ENCODE results near the gene CLEC10A.
"Not testable (repeated sequence)": the region's sequence is repeated elsewhere in the genome, so short reads cannot be mapped to it uniquely, and the experiment has no call there.

The CLEC10A gene

DNA sequence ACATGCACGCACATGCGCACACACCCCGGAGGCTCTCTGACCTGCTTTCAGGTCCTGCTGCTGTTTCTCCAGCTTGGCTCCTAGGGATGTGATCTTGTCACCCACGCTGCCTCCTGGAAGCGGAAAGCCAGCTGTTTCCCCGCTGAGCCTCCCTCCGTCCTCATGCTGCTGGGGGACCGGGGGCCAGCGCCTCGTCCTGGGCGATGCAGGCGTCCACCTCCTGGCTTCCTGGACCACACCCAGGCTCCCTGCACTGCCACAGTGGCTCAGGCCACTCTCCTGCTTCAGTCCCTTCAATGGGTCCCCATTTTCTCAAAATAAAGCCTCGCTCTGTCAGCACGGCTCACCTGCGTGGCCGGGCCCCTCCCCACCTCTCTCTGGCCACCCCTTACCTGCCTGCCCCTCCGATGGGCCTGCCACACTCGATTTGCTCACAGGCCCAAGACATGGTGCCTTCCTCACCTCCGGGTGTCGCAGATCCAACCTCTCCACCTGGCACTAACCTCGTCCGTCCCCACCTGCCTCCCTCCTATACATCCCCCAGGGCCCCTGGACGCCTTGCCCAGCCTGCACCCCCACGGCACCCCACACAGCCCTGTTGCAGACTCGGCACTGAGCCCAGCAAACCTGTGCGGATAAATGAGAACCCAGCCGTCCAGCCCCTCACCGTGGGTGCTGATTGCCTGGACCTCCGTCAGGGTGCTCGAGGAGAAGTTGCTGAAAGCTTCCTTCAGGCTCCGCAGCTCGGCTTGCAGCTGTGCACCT, 27.9 kb upstream of the CLEC10A start:
- DNase-seq, result no peak

DNA sequence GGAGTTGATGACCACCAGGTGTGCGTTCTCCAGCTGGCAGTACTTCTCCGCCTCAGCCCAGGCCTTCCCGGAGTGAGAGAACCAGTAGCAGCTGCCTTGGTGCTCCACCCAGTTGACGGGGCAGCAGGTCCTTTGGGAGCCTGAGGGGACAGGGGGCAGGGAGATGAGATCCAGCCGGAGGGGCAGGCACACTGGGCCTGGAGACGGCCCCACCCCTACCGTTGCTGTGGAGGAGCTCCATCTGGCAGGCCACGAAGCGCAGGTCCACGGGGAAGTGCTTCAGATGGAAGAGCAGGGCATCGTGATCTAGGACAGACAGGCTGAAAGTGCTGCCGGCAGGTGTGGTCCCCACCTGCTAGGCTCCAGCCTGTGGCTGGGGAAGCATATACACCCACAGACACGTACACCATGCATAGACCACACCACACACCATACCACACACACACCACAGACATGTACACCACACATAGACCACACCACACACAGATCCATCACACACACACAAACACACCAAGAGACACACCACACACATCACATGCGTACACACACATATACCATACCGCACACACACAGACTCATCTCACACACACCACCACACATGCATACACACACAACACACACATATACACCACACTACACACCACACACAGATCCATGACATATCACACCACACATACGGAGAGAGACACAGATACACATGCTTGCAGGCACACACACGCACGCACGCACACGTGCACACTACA, 27.1 kb upstream of the CLEC10A start:
- no peak for DNase-seq

DNA sequence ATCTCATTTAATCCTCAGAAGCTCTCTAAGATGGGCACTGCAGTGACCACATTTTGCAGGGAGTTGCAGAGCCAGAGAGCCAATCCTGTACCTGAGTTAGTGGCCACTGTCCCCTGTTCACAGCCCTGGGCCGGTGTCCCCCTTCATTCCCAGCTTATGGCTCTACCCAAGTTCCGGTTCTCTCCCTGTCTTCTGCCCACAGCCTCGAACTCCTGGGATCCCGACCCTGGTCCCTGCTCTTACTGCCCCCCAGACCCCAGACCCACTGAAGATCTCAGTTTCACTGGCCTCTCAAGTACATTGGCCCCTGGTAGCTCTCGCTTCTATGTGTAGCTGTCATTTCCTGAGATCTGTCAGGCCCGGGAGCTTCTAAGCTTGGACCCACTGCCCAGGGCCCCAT, 22.4 kb upstream of the CLEC10A start:
- no peak for DNase-seq

DNA sequence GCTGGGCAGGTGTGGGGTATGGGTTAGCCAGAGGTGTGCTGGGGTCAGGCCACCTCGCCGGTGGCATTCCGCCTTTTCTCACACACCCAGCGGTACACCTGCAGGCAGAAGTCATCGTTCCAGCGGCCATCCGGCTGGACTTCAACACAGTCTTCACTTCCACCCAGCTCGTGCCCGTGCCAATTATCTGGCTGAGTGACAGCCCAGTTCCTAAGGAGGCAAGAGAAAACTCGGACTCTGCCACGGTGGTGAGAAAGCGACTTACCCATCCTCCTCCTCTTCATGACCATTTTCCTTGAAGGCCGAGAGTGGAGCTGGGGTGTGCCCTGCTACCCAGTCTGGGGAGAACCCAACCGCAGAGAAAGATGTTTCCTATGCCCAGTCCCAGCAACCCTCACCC, 21.5 kb upstream of the CLEC10A start:
- no peak for DNase-seq

DNA sequence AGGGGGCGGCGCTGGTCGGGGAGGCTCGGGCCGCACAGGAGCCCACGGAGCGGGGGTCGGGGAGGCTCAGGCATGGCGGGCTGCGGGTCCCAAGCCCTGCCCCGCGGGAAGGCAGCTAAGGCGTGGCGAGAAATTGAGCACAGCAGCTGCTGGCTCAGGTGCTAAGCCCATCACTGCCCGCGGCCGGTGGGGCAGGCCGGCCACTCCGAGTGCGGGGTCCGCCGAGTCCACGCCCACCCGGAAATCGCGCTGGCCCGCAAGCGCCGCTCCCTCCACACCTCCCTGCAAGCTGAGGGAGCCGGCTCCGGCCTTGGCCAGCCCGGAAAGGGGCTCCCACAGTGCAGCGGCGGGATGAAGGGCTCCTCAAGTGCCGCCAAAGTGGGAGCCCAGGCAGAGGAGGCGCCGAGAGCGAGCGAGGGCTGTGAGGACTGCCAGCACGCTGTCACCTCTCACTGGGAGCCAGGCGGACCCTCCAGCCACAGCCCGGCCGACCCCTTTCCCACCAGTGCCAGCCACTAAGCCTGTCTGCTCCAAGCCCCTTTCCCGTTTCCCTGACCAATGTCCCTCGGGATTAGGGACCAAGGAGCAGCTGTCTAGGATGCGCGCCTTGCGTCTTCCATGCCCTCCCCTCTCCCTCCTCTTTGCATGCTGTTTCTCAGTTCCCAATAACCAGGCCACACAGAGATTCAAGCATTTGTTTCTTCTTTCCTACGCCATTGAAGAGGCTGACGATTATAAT, 20.8 kb upstream of the CLEC10A start:
- not testable (repeated sequence) for DNase-seq

DNA sequence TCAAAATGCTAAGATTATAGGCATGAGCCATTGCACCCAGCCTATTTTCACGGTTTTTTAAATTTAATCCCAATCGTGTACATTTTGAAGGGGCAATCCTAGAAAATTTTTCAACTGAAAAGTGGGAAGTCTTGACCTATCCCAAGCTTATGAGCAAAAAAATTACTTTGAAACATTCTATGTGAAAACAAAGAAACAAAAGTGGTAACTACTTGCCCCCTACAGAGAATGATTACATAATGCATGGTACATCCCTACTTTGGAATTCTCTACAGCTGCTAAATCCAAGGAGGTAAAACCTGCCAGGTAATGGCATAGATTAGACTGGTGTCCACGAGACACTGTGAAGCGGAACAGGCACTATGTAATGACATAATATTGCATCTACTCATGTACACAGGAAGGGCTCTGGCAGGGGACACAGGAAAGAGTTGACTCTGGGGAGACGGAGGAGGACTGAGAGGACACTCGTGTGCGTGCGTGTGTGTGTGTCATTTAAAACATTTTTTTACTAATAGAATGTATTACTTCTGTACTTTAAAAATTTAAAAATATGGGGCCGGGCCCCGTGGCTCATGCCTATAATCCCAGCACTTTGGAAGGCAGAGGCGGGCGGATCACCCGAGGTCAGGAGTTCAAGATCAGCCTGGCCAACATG, 18.9 kb upstream of the CLEC10A start:
- no peak for DNase-seq

DNA sequence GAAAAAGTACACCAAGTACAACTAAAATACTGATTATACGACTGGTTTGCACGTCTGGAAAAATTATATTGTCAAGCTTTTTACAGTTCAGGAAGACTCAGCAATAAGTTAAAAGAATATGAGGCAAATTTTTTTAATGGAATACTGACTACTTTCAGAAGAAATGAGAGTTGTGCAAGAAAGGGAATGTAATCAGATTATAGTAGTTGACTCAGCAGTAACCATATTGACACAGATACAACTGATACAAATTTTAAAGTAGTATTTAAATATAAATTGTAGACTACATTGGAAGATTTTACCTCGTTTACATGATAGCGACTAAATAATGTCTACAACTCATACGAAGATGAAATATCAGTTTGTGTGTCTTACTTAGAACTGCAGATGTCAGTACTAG, 17.9 kb upstream of the CLEC10A start:
- no peak for DNase-seq

DNA sequence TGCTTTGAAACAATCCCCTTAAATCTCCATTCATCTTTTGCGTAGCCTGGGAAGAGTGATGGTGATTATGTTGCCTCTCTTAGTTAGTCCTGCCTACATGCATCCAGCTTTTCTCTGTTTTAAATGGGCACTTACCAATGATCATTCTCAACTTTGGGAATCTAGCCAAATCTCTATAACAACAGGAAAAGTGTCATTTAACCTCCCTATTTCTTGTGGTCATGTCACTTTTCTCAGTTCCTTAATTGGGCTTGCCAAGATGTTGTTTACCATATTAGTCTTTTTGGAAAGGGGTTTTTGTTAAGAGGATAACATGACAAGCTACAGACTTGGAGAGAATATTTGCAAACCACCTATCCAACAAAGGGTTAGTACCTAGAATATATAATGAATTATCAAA, 15.6 kb upstream of the CLEC10A start:
- no peak for DNase-seq

DNA sequence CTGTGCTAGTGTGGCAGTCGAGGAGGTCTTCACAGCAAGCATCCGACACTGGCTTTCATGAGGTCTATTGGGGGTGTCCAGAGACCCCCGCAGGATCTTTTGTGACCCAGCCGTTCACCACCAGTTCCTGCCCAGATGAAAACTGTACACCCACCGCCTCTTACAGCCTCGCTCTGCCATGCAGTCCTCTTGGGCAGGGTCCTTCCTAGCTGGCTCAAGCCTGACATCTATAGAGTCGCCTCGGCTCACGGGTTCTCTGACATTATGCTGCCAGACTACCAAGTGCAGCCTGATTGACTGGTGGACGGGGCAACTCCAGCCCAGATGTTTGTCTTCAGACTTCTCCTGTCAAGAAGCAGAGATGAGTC, 14.6 kb upstream of the CLEC10A start:
- DNase-seq, result no peak

DNA sequence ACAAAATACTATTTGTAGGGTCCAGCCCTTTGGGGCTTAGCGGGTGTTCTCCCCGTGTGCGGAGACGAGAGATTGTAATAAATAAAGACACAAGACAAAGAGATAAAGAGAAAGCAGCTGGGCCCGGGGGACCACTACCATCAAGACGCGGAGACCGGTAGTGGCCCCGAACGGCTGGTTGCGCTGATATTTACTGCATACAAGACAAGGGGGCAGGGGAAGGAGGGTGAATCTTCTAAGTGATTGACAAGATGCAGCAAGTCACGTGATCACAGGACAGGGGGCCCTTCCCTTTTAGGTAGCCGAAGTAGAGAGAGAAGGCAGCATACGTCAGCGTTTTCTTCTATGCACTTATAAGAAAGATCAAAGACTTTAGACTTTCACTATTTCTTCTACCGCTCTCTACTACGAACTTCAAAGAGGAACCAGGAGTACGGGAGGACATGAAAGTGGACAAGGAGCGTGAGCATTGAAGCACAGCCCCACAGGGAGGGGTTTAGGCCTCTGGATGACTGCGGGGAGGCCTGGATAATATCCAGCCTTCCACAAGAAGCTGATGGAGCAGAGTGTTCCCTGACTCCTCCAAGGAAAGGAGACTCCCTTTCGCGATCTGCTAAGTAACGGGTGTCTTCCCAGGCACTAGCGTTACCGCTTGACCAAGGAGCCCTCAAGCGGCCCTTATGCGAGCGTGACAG, 11.4 kb upstream of the CLEC10A start:
- not testable (repeated sequence) for DNase-seq

DNA sequence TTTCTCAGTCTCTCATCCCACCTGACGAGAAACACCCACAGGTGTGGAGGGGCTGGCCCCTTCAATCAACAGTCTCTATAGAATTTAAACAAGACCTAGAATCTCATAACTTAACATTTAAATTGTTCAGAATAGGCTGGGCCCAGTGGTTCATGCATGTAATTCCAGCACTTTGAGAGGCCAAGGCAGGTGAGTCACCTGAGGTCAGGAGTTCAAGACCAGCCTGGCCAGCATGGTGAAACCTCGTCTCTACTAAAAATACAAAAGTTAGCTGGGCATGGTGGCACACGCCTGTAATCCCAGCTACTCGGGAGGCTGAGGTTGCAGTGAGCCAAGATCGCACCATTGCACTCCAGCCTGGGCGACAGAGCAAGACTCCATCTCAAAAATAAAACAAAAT, 9.5 kb upstream of the CLEC10A start:
- not testable (repeated sequence) for DNase-seq

DNA sequence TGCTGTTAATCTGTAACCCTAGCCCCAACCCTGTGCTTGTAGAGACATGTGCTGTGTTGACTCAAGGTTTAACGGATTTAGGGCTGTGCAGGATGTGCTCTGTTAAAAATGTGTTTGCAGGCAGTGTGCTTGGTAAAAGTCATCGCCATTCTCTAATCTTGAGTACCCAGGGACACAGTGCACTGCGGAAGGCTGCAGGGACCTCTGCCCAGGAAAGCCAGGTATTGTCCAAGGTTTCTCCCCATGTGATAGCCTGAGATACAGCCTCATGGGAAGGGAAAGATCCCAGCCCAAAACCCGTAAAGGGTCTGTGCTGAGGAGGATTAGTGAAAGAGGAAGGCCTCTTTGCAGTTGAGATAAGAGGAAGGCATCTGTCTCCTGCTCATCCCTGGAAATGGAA, 8.4 kb upstream of the CLEC10A start:
- not testable (repeated sequence) for DNase-seq

DNA sequence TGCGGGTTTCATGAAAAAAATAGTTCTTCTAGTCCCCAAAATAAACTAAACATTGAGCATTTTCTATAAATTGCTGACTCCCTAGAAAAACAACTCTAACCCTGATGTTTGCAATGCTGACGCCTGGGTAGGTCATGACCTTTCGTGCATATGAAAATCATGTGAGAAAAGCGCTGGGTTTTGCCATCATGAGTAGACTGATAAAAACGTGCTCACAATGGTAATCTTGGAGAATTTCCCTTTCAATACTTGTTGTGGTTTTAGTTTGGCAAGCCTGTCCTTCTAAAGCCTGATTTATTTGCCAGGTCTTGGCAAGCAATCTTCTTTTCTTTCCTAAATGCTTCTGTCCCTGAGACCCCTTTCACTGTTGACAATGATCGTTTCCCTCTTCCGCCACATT, 4.0 kb upstream of the CLEC10A start:
- no peak for DNase-seq

DNA sequence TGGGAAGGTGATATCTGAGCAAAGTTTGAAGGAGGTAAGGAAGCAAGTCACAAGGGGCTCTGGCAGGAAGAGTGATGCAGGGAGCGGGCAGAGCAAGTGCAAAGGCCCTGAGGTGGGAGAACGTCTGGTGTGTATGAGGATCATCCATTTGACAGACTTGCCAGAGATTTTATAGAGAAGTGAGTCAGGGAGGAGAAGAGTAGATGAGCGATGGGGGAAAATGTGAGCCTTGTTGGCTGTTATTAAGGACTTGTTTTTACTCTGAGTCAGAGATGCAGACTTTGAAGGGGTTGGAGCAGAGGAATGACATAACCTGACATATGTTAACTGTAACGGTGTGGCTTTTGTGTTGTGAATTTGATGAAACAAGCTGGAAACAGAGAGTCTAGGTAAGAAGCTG, 3.5 kb upstream of the CLEC10A start:
- no peak for DNase-seq

DNA sequence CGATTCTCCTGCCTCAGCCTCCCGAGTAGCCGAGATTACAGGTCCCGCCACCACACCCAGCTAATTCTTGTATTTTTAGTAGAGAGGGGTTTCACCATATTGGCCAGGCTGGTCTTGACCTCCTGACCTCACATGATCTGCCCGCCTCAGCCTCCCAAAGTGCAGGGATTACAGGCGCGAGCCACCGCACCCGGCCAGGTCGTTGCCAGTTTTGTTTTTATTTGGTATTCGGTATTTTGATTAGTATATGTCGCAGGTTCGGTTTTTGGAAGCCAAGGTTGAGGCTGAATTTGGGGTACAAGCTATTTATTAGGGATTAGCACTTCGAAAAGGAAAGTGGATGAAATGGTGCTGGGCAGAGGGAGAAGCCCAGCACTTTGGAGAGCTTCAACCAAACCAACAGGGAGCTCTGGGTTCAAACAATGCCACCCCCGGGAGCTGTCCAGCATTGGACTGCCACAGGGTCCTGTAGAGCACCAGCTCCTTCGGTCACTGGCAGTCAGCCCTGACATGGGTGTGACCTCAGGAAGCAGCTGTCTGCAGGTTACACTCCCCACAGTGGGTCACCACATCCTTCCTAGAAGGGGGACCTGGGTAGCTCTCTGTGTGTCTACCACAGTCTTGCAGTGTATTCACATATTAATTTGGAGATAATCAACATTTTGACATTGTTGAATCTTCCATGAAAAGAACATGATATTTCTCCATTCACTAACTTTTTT, 1.5 kb upstream of the CLEC10A start:
- peak; percentile 44 for DNase-seq

DNA sequence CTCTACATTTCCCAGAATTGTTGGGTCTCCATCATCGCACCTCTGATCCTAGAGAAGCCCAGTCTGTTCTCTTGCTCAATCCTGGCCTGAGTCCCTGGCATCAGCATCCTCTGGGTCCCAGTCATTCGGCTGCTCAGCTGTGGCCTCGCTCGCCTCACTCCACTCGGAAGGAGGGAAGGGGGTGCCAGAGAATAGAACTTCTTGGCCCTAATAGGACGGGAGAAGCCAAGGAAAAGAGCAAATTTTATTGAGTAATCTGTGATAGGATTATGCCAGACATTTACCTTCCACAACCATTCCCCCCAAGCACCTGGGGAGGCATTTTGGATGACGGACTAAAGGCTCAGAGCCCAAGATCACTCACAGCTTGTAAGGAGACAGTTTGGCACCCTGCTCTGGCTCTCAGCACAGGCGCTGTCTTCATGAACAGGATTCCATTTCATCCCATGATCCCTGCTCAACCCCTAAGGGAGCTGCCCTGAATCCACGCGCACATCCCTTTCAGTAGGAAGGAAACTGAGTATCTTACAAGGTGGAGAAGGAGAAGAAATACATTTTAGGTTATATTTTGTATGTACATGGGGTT, 498 bp upstream of the CLEC10A start:
- DNase-seq, result no peak

DNA sequence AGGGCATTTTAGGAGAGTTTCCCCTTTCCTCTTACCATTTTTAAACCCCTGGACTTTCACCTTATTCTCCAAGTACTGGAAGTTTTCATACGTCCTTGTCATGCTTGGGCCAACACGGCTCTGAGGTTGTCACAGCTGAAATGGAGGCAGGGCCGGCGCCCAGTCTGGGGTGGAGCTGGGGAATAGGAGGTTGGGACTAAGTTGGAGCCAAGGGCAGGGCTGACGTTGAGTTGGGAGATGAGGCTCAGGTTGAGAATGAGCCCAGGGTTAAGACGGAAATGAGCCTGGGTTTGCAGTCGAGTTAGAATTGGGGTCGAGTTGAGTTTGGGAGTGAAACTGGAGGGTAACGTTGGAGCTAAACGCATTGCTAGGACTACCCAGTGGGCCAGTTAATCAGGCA, 1.3 kb downstream of the CLEC10A start:
- DNase-seq, result no peak

DNA sequence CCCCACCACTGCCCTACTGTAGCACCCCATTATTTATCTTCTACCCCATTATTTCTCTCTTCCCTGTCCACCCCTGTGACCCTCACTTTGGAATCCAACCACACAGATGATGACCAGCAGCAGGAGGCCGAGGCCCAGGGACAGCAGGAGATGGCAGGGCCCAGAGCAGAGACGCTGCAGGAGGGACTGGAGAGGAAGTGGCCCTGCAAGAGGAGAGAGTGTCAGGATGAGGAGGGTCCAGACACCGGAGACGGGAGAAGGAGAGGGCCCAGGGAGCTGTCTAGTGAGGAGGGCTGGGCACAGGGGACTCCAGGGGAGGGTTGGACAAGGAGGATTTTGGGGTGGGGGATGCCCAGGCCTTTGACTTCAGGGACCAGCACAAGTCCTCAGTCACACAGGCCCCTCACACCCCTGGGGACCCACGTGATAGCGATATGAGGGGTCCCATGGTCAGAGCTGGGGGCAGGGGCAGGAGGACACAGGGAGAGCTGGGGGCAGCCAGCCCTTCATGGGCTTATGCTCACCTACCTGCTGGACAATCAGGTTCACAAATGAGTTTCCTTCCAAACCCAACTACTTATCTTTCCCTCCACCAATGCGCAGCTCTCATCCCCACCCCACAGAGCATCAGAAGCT, 2.0 kb downstream of the CLEC10A start:
- DNase-seq, result no peak

DNA sequence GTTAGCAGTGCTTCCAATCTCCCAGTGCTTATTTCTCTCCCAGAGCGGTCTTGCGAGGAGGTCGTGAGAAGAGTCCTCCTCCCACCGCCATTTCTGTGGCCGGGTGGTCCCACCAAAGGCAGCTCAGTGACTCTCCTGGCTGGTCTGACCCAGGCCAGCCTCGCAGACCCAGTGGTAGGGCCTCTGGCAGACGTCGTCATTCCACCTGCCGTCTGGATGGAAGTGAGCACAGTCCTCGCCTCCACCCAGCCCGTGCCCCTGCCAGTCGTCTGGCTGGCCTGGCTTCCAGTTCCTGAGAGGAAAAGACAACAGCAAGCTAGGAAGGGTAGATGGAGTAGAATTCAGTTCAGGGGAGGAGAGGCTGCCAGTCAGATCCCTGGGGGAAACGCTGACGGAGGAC, 5.1 kb downstream of the CLEC10A start:
- no peak for DNase-seq

DNA sequence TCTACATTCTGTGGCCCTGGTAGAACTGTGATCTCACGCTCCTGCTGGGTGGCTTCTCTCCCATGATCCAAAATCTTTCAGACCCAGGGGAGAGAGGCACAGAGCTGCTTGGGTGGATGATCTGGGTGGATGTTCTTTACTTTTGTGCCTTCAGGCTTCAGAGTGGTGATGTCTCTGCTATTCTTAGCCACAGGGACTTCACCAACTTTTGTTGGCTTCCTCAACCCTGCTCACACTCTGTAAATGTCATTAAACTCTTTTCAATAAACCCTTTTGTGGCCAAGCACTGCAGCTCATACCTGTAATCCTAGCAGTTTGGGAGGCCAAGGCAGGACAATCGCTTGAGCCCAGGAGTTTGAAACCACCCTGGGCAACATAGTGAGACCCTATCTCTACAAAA, 7.6 kb downstream of the CLEC10A start:
- no peak for DNase-seq

DNA sequence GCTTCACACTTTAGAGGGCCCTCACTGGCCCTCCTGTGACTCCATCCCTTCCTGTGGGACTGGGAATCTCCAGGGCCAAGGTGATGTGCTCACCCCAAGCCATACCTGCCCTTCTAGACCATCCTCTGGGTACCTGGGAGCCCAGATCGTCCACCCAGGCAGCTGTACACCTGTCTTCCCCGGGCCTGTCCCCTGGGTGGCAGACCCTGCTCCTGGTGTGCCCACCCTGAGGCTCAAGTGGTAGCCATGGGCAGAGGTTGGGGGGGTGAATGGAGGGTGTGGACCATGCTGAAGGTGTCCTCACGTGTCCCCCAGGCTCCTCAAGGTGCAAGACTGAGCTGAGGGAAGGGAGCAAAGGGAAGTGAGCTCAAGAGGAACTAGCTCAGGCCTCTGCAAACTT, 9.3 kb downstream of the CLEC10A start:
- DNase-seq, result no peak
